MM.1S (cell line): ENCODE results near the gene ACOX2.
A peak's percentile ranks its signal among the peaks of the same experiment; 100 is the strongest.

Source experiments
- EZH2 ChIP-seq: fragments of 300-600 bp; sonication (generic); optimal IDR thresholded peaks from 2 replicates; pipeline ENCODE3; 2017; ENCODE audit warnings: low read depth, mild to moderate bottlenecking, antibody characterized with exemption, low read length, mixed read lengths
- EZH2phosphoT487 ChIP-seq: fragments of 300-600 bp; sonication (generic); IDR thresholded peaks from 2 replicates; pipeline ENCODE4 v1.6.1; 2018; ENCODE audit warnings: antibody characterized with exemption, low read length
- TF ChIP-seq, protein P1 (sequence below): fragments of 300-600 bp; sonication (generic); IDR thresholded peaks from 2 replicates; pipeline ENCODE4 v1.5.1; 2016; ENCODE audit warnings: antibody characterized with exemption, low read length, mixed read lengths

DNA sequence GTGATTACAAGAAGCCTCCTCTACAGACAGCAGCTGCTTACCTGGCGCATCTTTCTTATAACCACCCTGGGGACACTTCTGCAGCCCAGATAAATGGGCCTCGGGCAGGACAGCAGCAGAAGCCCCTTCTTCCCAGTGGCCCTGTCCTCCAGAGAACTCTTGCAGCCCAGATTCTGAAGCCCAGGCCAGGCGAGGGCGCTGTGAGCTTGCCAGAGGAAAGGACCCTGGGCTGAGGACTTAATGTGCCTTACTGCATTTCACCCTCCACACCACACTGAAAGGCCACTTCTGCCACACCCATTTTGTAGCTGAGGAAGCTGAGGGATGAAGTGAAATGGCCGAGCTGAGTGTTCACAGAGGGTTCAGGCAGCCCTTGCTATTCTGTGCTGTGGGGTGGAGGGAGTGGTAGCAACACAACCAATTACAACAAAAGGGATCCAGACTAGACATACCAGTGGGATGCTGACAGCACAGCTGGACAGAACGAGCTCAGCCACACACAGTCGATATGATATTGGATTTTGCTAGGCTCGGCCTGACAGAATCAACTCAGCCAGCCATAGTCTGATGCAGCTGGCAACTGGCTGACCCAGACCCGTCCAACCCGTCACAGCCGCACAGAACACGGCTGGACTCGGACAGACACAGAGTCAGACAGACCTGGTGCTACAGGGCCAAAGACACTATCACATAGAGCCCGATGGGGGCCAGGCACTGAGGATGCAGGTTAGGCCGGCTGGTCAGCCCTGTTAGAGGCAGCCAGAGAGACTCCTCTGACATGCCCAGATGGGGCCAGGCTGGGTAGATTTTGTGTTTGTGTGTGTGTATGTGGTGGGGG lies 7.3 kb downstream of the ACOX2 start:
- TF ChIP-seq, protein P1, sequence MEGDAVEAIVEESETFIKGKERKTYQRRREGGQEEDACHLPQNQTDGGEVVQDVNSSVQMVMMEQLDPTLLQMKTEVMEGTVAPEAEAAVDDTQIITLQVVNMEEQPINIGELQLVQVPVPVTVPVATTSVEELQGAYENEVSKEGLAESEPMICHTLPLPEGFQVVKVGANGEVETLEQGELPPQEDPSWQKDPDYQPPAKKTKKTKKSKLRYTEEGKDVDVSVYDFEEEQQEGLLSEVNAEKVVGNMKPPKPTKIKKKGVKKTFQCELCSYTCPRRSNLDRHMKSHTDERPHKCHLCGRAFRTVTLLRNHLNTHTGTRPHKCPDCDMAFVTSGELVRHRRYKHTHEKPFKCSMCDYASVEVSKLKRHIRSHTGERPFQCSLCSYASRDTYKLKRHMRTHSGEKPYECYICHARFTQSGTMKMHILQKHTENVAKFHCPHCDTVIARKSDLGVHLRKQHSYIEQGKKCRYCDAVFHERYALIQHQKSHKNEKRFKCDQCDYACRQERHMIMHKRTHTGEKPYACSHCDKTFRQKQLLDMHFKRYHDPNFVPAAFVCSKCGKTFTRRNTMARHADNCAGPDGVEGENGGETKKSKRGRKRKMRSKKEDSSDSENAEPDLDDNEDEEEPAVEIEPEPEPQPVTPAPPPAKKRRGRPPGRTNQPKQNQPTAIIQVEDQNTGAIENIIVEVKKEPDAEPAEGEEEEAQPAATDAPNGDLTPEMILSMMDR: peak; percentile 37
- no peak for TF ChIP-seq EZH2
- TF ChIP-seq EZH2phosphoT487: no peak
